Mesendoderm (in vitro differentiated cells): ENCODE measurements around the gene MYH15.

ENCODE experiments used
- DNase-seq: peaks from one replicate; pipeline ENCODE4 v3.0.0; 2013
- H2AK5ac ChIP-seq: 2 replicates; pipeline ENCODE4 v1.6.1; 2013; ENCODE audit warnings: low read length, inconsistent platforms
- H2BK120ac ChIP-seq: 2 replicates; pipeline ENCODE4 v1.6.1; 2013; ENCODE audit warnings: low read depth, mild to moderate bottlenecking, low read length, moderate library complexity, mixed read lengths
- H2BK15ac ChIP-seq: replicated peaks from 2 replicates; pipeline ENCODE4 v1.6.1; 2013; ENCODE audit warnings: low read depth, mild to moderate bottlenecking, moderate library complexity
- H2BK5ac ChIP-seq: 2 replicates; pipeline ENCODE4 v1.6.1; 2013; ENCODE audit warnings: low read length, inconsistent platforms
- H3K18ac ChIP-seq: 2 replicates; pipeline ENCODE4 v1.6.1; 2013; ENCODE audit warnings: mild to moderate bottlenecking, low read length, mixed read lengths
- H3K23ac ChIP-seq: one replicate; pipeline ENCODE4 v1.6.1; 2013; ENCODE audit warnings: low read length
- H3K27ac ChIP-seq: 2 replicates; pipeline ENCODE4 v1.5.1; 2013; ENCODE audit warnings: low read depth, mild to moderate bottlenecking, inconsistent platforms, low read length, moderate library complexity
- H3K27me3 ChIP-seq: 2 replicates; pipeline ENCODE4 v1.6.1; 2013; ENCODE audit warnings: low read length, control low read depth, mild to moderate bottlenecking, inconsistent platforms; ENCODE audit not compliant: insufficient read depth, poor library complexity
- H3K36me3 ChIP-seq: 2 replicates; pipeline ENCODE4 v1.6.1; 2013; ENCODE audit warnings: low read length, inconsistent platforms; ENCODE audit not compliant: control insufficient read depth, insufficient read depth
- H3K4ac ChIP-seq: one replicate; pipeline ENCODE4 v1.6.1; 2013; ENCODE audit warnings: low read depth, mild to moderate bottlenecking, low read length, moderate library complexity
- H3K4me1 ChIP-seq: 2 replicates; pipeline ENCODE4 v1.6.1; 2013; ENCODE audit warnings: low read depth, low read length, inconsistent platforms; ENCODE audit not compliant: control insufficient read depth
- H3K4me2 ChIP-seq: 2 replicates; pipeline ENCODE4 v1.6.1; 2013; ENCODE audit warnings: low read length
- H3K4me3 ChIP-seq: 2 replicates; pipeline ENCODE4 v1.5.1; 2013; ENCODE audit warnings: mild to moderate bottlenecking, low read length
- H3K56ac ChIP-seq: one replicate; pipeline ENCODE4 v1.6.1; 2013; ENCODE audit warnings: low read length
- H3K79me1 ChIP-seq: 2 replicates; pipeline ENCODE4 v1.6.1; 2013; ENCODE audit warnings: low read length, inconsistent platforms
- H3K79me2 ChIP-seq: 2 replicates; pipeline ENCODE4 v1.6.1; 2013; ENCODE audit warnings: mild to moderate bottlenecking, low read length; ENCODE audit not compliant: control insufficient read depth, insufficient read depth
- H3K9ac ChIP-seq: 2 replicates; pipeline ENCODE4 v1.6.1; 2013; ENCODE audit warnings: low read length, inconsistent platforms
- H4K5ac ChIP-seq: one replicate; pipeline ENCODE4 v1.6.1; 2013; ENCODE audit warnings: low read length
- H4K8ac ChIP-seq: one replicate; pipeline ENCODE4 v1.6.1; 2013; ENCODE audit warnings: low read depth, mild to moderate bottlenecking, control low read depth, low read length, moderate library complexity
- WGBS: extraction: QIAGEN DNeasy Blood & Tissue Kit; methylation state at CpG from one replicate; pipeline ENCODE4 v1.1.7; 2013; ENCODE audit warnings: low lambda C conversion rate, missing lambda C conversion rate; ENCODE audit not compliant: insufficient coverage; ENCODE audit errors: extremely low coverage; 5-methylcytosine and 5-hydroxymethylcytosine counted together

Gene MYH15

DNA sequence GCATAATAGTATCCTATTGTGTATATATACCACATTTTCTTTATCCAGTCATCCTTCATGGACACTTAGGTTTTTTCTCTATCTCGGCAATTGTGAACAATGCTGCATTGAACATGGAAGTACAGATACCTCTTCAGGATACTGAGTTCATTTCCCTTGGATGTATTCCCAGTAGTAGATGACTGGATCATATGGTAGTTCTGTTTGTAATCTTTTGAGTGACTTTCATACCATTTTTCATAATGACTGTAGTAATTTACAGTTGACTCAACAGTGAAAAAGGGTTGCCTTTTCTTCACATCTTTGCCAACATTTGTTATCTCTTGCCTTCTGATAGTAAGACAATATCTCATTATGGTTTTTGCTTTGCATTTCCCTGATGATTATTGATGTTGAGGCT, 21.8 kb downstream of the MYH15 start:
- no CpG with 5 or more reads among the region's 1 CpG for WGBS
- Histone ChIP-seq H3K23ac (no peak overlapping the region), H3K4me1 (peaks cover 3% of the 10 kb centered on the region), H3K9ac (no peak overlapping the region), H4K8ac (no peak overlapping the region), H2BK120ac (no peak overlapping the region), H2BK15ac (no peak overlapping the region), H3K4me3 (no peak overlapping the region), H3K18ac (no peak overlapping the region), H3K79me1 (no peaks in the 10 kb centered on the region), H3K27ac (no peak overlapping the region), H2AK5ac (no peak overlapping the region), H3K79me2 (no peaks in the 10 kb centered on the region), H3K56ac (no peak overlapping the region), H3K36me3 (no peaks in the 10 kb centered on the region), H3K27me3 (no peaks in the 10 kb centered on the region), H2BK5ac (no peak overlapping the region), H4K5ac (no peak overlapping the region), H3K4ac (no peak overlapping the region), H3K4me2 (no peak overlapping the region)
- DNase-seq: no peak

GRCh38 chr3:108487439-108487838, 23.0 kb downstream of the MYH15 start:
- Histone ChIP-seq H3K9ac (no peak overlapping the region), H2BK120ac (no peak overlapping the region), H4K8ac (no peak overlapping the region), H2BK5ac (no peak overlapping the region), H3K4me3 (no peak overlapping the region), H3K79me2 (no peaks in the 10 kb centered on the region), H3K23ac (no peak overlapping the region), H2AK5ac (no peak overlapping the region), H3K27ac (no peak overlapping the region), H3K4me1 (peaks cover 3% of the 10 kb centered on the region), H3K4ac (no peak overlapping the region), H3K27me3 (no peaks in the 10 kb centered on the region), H3K79me1 (no peaks in the 10 kb centered on the region), H2BK15ac (no peak overlapping the region), H3K18ac (no peak overlapping the region), H3K4me2 (no peak overlapping the region), H3K36me3 (no peaks in the 10 kb centered on the region), H3K56ac (no peak overlapping the region), H4K5ac (no peak overlapping the region)
- WGBS: no CpG with 5 or more reads among the region's 2 CpGs
- DNase-seq: no peak

GRCh38 chr3:108486941-108487340, 23.5 kb downstream of the MYH15 start:
- Histone ChIP-seq H3K9ac (no peak overlapping the region), H3K4ac (no peak overlapping the region), H2BK15ac (no peak overlapping the region), H3K4me1 (peaks cover 3% of the 10 kb centered on the region), H3K18ac (no peak overlapping the region), H3K79me2 (no peaks in the 10 kb centered on the region), H3K27ac (no peak overlapping the region), H4K8ac (no peak overlapping the region), H4K5ac (no peak overlapping the region), H3K4me3 (no peak overlapping the region), H2BK120ac (no peak overlapping the region), H3K36me3 (no peaks in the 10 kb centered on the region), H3K4me2 (no peak overlapping the region), H3K27me3 (no peaks in the 10 kb centered on the region), H2AK5ac (no peak overlapping the region), H2BK5ac (no peak overlapping the region), H3K56ac (no peak overlapping the region), H3K23ac (no peak overlapping the region), H3K79me1 (no peaks in the 10 kb centered on the region)
- no CpG with 5 or more reads among the region's 6 CpGs for WGBS
- DNase-seq: no peak

DNA sequence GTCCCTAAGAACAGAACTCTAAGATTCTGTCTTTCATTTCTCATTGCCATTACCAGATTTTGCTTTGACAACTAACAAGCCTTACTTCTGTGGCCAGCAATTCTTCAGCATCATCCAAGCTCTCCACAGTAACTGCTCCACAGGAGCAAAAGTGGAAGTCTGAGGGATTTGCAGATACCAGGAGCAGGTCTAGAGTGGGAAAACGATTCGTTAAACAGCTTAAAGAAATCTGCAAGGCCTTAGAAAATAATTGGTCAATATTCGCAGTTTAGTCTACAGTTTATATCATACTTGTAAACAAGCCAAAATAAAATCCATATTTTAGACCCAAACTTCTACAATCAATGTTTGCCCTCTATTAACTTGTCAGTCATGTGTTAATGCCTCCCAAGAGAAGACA, 24.1 kb downstream of the MYH15 start:
- Histone ChIP-seq H3K18ac (no peak overlapping the region), H3K27me3 (no peaks in the 10 kb centered on the region), H3K27ac (no peak overlapping the region), H3K4me2 (no peak overlapping the region), H3K79me1 (no peaks in the 10 kb centered on the region), H2AK5ac (no peak overlapping the region), H3K4me3 (no peak overlapping the region), H3K4ac (no peak overlapping the region), H4K5ac (no peak overlapping the region), H3K23ac (no peak overlapping the region), H2BK120ac (no peak overlapping the region), H3K56ac (no peak overlapping the region), H3K9ac (no peak overlapping the region), H3K4me1 (peaks cover 5% of the 10 kb centered on the region), H2BK5ac (no peak overlapping the region), H4K8ac (no peak overlapping the region), H3K36me3 (no peaks in the 10 kb centered on the region), H2BK15ac (no peak overlapping the region), H3K79me2 (no peaks in the 10 kb centered on the region)
- no peak for DNase-seq
- no CpG with 5 or more reads among the region's 3 CpGs for WGBS

DNA sequence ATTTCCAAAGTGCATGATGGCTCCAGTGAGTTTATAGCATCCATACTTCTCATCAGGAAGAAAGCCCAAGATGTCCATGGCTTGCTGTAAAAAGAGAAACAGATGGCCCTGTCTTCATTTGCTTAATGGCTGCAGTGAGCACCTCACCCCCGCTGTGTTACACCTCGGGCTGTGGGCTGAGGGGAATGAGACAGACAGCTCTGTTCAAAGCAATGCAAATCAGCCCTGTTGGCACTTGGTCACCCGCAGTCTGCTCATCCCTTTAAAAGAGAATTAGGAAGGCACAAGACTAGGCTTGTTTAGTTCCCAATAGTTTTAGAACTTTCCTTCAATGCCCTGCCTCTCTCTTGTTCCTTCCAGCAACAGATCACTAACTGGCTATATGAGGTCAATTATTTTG, 25.2 kb downstream of the MYH15 start:
- Histone ChIP-seq H3K36me3 (no peaks in the 10 kb centered on the region), H4K5ac (no peak overlapping the region), H2BK15ac (no peak overlapping the region), H3K27ac (peak overlapping the region; percentile 64), H2AK5ac (no peak overlapping the region), H2BK5ac (no peak overlapping the region), H3K18ac (no peak overlapping the region), H2BK120ac (no peak overlapping the region), H3K79me2 (no peaks in the 10 kb centered on the region), H3K4me2 (no peak overlapping the region), H3K23ac (no peak overlapping the region), H3K4me3 (no peak overlapping the region), H4K8ac (no peak overlapping the region), H3K9ac (no peak overlapping the region), H3K27me3 (no peaks in the 10 kb centered on the region), H3K56ac (peak overlapping the region; percentile 38), H3K4ac (no peak overlapping the region), H3K4me1 (peaks cover 5% of the 10 kb centered on the region), H3K79me1 (no peaks in the 10 kb centered on the region)
- WGBS: no CpG with 5 or more reads among the region's 3 CpGs
- DNase-seq: peak; percentile 86

GRCh38 chr3:108479224-108479623, 31.2 kb downstream of the MYH15 start:
- WGBS: no CpG with 5 or more reads among the region's 2 CpGs
- Histone ChIP-seq H4K5ac (no peak overlapping the region), H3K56ac (no peak overlapping the region)

More at GRCh38 chr3:108479224-108479623, 31.2 kb downstream of the MYH15 start:
- no peak overlapping the region for H2BK120ac ChIP-seq
- H4K8ac ChIP-seq: no peak overlapping the region
- no peak overlapping the region for H3K9ac ChIP-seq
- no peaks in the 10 kb centered on the region for H3K27me3 ChIP-seq
- H2BK5ac ChIP-seq: no peak overlapping the region
- no peaks in the 10 kb centered on the region for H3K36me3 ChIP-seq
- H3K4ac ChIP-seq: no peak overlapping the region
- DNase-seq: no peak
- no peak overlapping the region for H3K4me3 ChIP-seq
- no peak overlapping the region for H3K4me2 ChIP-seq
- H3K79me1 ChIP-seq: no peaks in the 10 kb centered on the region
- H3K4me1 ChIP-seq: peaks cover 2% of the 10 kb centered on the region
- H3K27ac ChIP-seq: no peak overlapping the region
- H3K18ac ChIP-seq: no peak overlapping the region
- no peak overlapping the region for H2AK5ac ChIP-seq
- no peak overlapping the region for H3K23ac ChIP-seq
- H3K79me2 ChIP-seq: no peaks in the 10 kb centered on the region
- H2BK15ac ChIP-seq: no peak overlapping the region
